ENCODE results near the gene TBX1.
"Not testable (repeated sequence)": the region's sequence is repeated elsewhere in the genome, so short reads cannot be mapped to it uniquely, and the experiment has no call there.

Gene TBX1

DNA sequence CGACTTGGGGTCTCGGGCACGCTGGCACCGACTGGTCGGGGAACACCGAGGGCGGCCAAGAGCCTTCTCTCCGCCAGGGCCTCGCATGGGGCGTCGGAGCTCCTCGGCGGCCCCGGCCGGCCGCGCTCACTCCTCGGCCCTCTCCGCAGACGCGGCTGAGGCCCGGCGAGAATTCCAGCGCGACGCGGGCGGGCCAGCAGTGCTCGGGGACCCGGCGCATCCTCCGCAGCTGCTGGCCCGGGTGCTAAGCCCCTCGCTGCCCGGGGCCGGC, 5.6 kb downstream of the TBX1 start:
- DNase-seq = no peak

DNA sequence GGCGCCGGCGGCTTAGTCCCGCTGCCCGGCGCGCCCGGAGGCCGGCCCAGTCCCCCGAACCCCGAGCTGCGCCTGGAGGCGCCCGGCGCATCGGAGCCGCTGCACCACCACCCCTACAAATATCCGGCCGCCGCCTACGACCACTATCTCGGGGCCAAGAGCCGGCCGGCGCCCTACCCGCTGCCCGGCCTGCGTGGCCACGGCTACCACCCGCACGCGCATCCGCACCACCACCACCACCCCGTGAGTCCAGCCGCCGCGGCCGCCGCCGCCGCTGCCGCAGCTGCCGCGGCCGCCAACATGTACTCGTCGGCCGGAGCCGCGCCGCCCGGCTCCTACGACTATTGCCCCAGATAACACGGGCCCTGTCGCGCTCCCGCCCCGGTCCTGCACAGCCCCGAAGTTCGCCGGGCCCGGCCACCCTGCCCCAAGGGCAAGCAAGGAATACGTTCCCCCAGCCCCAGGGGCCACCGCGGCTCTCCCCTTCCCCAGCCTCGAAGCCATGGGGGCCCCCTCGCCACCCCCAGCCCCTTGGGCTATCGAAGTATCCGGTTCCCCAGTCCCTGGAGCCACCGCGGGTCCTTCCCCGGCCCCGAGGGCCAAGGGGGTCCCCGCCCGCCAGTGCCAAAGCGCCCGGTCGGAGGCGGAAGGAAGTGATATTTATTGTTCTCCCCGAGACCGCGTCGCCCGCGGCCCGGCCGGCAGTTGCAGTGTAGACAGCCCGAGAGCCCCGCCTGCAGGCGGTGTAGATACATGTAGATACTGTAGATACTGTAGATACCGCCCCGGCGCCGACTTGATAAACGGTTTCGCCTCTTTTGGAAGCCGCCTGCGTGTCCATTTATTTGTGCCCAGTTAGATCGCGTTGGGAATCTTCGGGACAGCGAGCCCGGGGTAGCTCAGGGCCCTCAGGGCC, 6.2 kb downstream of the TBX1 start:
- DNase-seq = no peak

DNA sequence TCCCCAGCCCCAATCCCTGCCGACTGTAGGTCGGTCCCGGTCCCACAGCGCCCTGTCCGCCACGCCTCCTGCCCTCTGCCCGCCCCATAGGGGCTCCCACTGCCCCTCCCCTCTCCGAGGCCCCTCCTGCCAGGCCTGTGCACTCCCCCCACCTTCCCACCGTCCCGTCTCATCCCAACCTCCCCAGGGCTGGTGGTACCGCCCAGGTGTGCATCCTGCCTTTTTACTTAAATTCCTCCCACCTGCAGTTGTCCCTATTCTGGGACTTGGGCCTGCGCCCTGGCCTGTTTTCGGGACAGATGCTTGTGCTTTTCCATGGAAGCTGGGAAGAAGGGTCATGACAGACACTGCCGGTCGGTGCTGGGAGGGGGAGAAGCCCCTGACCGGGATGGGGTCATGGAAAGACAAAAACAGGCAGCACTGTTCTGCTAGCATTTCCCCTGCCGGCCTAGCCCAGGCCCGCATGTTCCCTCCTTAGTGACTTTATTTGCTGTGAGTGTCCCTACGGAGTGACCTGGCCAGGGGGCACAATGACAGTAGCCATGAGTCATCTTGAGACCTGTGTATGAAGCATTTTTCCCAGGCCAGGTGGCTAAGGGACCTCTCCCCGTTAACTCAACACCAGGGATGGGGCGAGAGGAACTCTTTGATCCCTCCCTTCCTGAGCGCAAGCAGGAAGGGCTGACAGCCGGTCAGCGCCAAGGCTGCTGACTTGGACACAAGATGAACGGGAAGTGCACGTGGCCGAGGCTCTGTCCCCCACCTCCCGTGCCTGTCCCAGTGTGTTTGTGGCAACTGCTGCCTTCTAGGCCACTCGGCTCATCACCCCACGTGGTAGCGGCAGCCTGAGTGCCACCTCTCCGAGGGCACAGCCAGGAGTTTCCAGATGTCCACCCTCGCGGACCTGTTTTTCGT, 7.1 kb downstream of the TBX1 start:
- no peak for DNase-seq

DNA sequence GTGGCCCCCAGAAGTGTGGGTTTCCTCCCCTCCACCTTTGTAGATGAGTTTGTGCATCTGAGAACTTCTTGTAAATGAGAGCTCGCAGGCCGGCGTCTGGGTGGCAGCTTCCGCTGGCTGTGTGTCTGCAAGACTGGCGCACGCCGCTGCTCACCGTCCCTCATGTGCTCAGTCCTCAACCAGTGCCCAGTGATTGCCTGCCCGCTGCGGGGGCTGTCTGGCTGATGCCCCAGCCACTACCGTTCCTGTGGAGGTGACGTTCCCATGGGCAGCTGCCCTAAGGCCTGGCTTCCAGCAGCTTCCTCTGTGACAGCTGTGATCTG, 8.8 kb downstream of the TBX1 start:
- no peak for DNase-seq

GRCh38 chr22:19770349-19771220, 10.0 kb downstream of the TBX1 start:
- DNase-seq = no peak

DNA sequence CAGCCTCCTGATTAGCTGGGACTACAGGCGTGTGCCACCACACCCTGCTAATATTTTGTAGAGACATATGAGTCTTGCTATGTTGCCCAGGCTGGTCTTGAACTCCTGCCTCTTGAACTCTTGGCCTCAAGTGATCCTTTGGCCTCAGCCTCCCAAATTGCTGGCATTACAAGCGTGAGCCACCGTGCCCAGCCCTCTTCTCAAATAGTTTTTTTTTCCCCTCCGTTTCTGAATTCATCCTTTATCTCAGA, 11.8 kb downstream of the TBX1 start:
- no peak for DNase-seq

DNA sequence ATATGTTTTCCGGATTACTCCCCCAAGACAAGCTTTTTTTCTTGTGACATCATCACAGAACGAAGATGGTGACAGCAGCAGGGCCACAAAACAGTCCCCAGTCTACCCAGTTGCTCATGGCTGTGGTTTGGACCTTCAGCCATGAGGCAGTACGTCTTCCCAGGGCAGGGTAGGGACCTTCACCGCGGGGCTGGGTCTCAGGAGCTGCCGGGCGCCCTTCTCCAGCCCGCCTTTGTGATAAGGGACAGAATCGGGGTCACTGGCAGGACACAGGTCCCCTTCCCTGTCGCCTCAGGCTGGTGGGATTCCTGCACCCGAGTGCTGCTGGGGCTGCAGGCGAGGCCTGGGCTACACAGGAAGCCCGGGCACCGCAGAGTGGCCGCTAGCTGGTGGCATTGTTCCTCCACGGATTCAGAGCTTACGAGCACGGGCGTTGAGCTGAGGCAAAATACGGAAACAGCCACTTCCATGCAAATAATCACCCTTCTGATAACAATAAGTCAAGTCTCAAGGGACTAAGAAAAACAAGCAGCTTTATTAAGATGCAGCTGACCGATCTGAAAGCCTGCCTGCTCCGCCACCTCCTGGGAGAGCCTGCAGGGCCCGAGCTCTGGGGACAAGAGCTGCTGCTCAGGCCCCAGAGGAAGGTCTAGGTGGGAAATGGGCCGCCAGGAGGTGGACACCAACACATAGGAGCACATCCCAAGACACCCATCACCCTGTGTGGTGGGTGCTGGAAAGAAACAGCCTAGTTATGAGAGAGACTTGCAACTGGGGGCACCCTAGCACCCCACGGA, 12.3 kb downstream of the TBX1 start:
- no peak for DNase-seq

DNA sequence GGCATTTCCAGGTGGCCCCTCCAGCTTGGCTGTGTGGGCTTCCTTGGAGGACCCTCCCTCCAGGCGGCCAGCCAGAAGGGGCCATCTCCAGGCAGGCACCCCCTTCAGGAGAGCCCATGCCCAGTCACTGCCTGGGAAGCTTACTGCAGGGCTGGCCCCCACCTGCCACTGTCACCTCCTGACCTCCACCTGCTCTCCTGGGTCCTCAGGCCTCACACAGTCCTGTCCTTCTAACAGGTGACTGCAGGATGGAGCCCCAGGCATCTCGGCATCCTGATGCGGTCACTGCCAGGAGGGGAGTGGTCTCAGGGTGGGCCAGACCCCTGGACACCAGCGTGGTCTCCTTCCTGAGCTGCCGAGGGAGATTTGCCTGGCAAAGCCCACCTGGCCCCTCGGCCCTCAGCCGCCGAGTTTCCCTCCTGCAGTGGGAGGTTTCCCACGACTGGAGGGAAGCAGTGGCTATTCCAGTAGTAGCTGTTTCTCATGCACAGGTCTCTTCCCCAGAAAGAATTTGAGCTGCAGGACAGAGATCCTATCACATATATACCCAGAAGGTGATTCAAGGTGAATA, 13.0 kb downstream of the TBX1 start:
- no peak for DNase-seq

GRCh38 chr22:19774628-19775027, 14.1 kb downstream of the TBX1 start:
- no peak for DNase-seq

DNA sequence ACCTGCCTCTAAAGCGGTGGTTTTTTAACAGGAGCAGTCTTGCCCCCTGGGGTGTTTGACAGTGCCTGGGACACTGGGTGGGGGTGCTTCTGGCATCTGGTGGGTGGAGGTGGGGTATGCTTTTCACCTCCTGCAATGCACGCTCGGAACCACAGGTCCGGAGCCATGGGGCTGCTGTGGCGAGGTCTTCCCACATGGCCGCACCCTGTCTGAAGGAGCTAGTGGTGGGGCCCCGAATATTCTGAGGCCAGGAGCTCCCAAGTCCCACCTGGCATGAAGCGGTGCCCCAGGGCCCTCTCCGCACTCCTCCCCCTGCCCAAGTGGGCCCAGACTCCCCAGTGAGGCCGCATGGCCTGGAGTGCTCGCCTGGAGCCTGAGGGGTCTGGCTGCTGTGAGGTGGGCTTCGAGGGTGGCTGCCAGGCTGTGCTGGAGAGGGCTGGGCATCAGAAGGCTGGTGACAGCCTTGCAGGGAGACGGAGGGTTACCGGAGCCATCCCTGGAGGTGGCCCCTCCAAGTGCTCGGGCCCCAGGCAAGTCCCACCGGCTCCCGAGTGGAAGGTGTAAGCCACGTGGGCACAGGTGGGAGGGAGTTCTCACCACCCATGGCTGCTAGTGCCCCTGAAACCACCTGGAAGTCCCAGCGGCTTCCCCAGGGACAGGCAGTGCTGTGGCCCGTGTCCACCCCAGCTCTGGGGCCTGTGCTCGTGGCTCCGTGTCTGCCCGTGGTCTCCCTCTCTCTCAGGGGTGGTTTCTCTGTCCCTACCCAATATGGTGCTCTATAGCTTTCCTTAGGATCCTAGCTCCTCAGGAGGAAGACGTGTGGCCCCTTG, 15.1 kb downstream of the TBX1 start:
- no peak for DNase-seq

GRCh38 chr22:19776433-19777031, 16.0 kb downstream of the TBX1 start:
- DNase-seq = no peak

- DNase-seq = not testable (repeated sequence)
Observed at GRCh38 chr22:19777192-19777591, 16.6 kb downstream of the TBX1 start.

DNA sequence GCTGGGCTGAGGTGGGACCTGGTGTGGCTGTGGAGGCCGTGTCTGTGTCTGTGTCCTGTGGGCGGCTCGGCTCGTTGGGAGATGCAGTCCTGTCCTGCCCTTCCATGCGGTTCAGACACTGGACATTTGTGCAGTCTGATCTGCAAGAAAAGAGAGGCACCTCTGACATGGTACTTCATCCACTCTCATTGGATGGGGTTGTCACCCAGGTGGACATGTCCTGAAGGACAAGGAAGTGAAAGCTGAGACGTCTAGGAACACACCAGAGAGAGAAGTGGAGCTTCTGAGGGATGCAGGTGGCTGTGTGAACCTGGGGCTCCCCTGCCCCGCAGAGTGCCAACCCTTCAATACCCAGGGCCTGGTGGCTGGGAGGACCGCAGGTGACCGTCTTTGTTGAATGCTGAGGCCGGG, 18.4 kb downstream of the TBX1 start:
- DNase-seq = no peak

DNA sequence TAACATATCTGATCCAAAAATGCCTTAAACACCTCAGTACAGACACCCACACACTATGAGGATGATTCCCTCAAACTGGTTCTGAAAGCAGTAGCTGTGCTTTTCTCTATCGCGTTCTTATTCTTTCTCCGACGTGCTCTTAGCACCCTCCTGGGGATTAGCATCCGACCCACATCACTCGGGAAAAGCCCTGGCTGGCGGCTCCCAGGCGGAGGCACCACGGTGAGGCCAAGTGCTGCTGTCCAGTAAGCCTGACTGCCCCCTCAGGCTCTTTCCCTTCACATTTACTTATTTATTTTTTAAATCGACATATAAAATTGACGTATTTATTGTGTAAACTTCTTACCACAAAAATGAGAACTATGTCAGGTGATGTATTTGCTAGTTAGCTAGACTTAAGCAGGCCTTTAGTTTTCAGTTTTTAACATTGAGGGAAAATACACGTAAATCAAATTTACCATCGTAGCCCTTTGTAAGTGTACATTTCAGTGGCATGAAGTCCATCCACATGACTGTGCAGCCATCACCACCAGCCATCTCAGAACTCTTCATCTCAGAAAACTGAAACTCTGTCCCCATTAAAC, 19.2 kb downstream of the TBX1 start:
- DNase-seq = no peak

GRCh38 chr22:19782533-19782932, 22.0 kb downstream of the TBX1 start:
- DNase-seq = no peak

- no peak for DNase-seq
Observed at GRCh38 chr22:19783586-19784383, 23.2 kb downstream of the TBX1 start.

GRCh38 chr22:19784384-19785175, 24.0 kb downstream of the TBX1 start:
- no peak for DNase-seq

DNA sequence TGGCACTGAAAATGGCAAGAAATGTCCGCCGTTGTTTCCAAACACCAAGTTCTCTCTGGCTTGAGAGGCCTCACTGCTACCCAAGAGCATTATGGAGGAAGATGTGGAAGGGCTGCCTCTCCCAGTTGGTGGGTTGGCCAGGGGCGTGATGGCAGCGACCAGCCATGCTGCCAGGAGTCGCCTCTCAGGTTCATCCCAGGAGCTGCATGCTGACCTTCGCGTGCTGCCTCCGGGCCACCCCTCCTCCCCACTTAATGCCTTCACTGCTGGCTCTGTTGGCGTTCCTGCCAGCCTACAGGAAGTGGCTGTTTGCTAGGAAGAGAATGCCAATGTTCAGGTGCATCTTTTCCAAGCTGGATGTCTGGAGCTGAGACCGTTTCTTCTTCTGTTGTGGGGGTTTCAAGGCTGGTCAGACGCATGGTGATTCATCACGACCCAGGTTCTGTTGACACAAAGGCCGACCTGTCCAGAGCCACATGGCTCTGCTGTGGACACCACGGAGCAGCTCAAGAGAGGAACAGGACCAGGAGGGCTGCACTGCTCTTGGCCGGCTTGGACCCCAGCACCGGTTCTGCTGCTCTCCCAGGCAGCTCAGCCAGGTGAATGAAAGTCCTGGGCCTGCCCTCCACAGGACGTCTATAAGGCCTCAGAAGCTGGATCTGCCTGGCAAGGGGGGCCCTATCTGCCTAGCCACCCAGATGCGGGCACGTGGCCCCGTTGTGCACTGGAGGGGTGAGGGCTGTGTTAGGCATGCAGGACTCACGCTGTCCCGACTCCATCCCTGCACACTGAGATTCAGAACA, 25.1 kb downstream of the TBX1 start:
- DNase-seq = no peak
